Heart right ventricle (tissue), 16 donors: Measurements from ENCODE around the gene TRIM63. TPM values are rescaled to one million over a fixed set of nuclear protein-coding genes. Genes with fewer than 3 reads are reported as not detected.

Experiments
- ATAC-seq, 8 donors: fragments of 200-7000 bp; cut with Tn5 transposase; one replicate each; pipeline ENCODE4 v1.9.1; 2020; ENCODE audit warnings: mild to moderate bottlenecking in 8 of 8, moderate library complexity in 8 of 8, moderate number of reproducible peaks in 1 of 8
- DNase-seq, 2 donors: peaks; one replicate each; pipeline ENCODE4 v3.0.0-alpha.2; 2020
- H3K27ac ChIP-seq, 10 donors: fragments of 200-600 bp; sonication (generic) in 2 of 10; one replicate each; pipeline versions ENCODE4 v1.5.0 to v1.8.0; 2020 to 2022; ENCODE audit warnings: mild to moderate bottlenecking in 3 of 10
- H3K27me3 ChIP-seq, 7 donors: fragments of 200-600 bp; one replicate each; pipeline ENCODE4 v1.8.0; 2021 to 2022; ENCODE audit warnings: mild to moderate bottlenecking in 2 of 7
- H3K36me3 ChIP-seq, 9 donors: fragments of 200-600 bp; sonication (generic) in 1 of 9; one replicate each; pipeline versions ENCODE4 v1.5.0 to v1.8.0; 2020 to 2022; ENCODE audit warnings: mild to moderate bottlenecking in 2 of 9
- H3K4me1 ChIP-seq, 9 donors: fragments of 200-600 bp; sonication (generic) in 1 of 9; one replicate each; pipeline versions ENCODE4 v1.5.0 to v1.8.0; 2020 to 2022; ENCODE audit warnings: mild to moderate bottlenecking in 4 of 9
- H3K4me3 ChIP-seq, 10 donors: fragments of 200-600 bp; sonication (generic) in 2 of 10; one replicate each; pipeline versions ENCODE4 v1.5.0 to v1.8.0; 2020 to 2022; ENCODE audit warnings: mild to moderate bottlenecking in 7 of 10, moderate library complexity in 2 of 10
- H3K9me3 ChIP-seq, 11 donors: fragments of 200-600 bp in 10 of 11; sonication (generic) in 2 of 11; one replicate each; pipeline versions ENCODE4 v1.5.0 to v1.8.0; 2013 to 2022; ENCODE audit warnings: mild to moderate bottlenecking in 2 of 11, control low read depth in 1 of 11, moderate library complexity in 1 of 11
- CTCF ChIP-seq, 9 donors: fragments of 200-600 bp; sonication (generic) in 2 of 9; IDR thresholded peaks; one replicate each; pipeline versions ENCODE4 v1.5.0 to v1.8.0; 2021 to 2022; ENCODE audit warnings: antibody characterized with exemption in 9 of 9, mild to moderate bottlenecking in 5 of 9, moderate library complexity in 1 of 9
- WGBS, 2 donors: extraction: QIAGEN DNeasy Blood & Tissue Kit; methylation state at CpG; one replicate each; pipeline ENCODE4 v1.1.7; 2013; ENCODE audit warnings: inconsistent platforms in 1 of 2; 5-methylcytosine and 5-hydroxymethylcytosine counted together
- intact Hi-C, 10 donors: fragments of 100-400 bp; cut with DNase I; formaldehyde crosslinking; loops; one replicate each; pipeline versions ENCODE4 v1.11.1 to v1.14.2; 2022
- polyA plus RNA-seq, 2 donors: library from polyadenylated mRNA; stranded (reverse); fragments of 200-250 nt; gene quantifications; one replicate each; pipeline ENCODE4 v1.2.3, GENCODE V29; 2013
- total RNA-seq, 10 donors: library from RNA; stranded (reverse); fragmentation: NEBNext Ultra II Directional in 3 of 10; extraction: Animal tissue kit (Norgen Biotek cat#: 25700) in 3 of 10; gene quantifications; one replicate each; pipeline versions ENCODE4 v1.2.1 to v1.2.4, GENCODE V29; 2021 to 2023
- donor health status: Arrhythmogenic right ventricular cardiomyopathy.
- donor health status: ischemic (EF 13 %, LVEDD 7.1; RV severe dilation, severe dysfunction).
- donor health status: healthy with polysubstance abuse.
- donor health status: DM: no; HTN: yes; CAD: no.
- donor health status: DM: no; HTN: no; CAD: no.
- donor health status: ischemic (EF 25% LVEDD 6.9; RV normal size, moderate dysfunction).
- donor health status: ischemic (EF 25% LVEDD 5.7; RV mildly dilated, moderate dysfunction).
- donor health status: healthy.
- donor health status: DM: yes; HTN: yes; CAD: no.
- donor health status: Ischemic cardiomyopathy.
- donor health status: ischemic (EF 35%, LVEDD 5.7; RV mildly dilated, moderate dysfunction).
- donor health status: nonischemic (EF 11% LVEDD 7.7; RV severe dilation, severe dysfunction).
- donor health status: DM: yes; HTN: yes; CAD: no.
- donor health status: PGD.
- donor health status: ischemic (EF 29% LVEDD 5.4; RV normal size, mild dysfunction).
- donor health status: nonischemic (EF 23%, LVEDD 6.1; RV moderate dilation, normal function).

TRIM63 gene
- total and polyA plus RNA-seq, 12 donors: 191 to 415 (median 222) TPM

GRCh38 chr1:26031611-26032220, 35.7 kb downstream of the TRIM63 start:
- Histone ChIP-seq H3K36me3 (peaks cover 0 to 5% (median 0%) of the 10 kb centered on the region in 9 donors), H3K4me1 (peaks cover 7 to 19% (median 14%) of the 10 kb centered on the region in 9 donors), H3K27me3 (peaks cover 0 to 13% (median 0%) of the 10 kb centered on the region in 7 donors), H3K4me3 (no peak overlapping the region), H3K9me3 (no peaks in the 10 kb centered on the region), H3K27ac (no peak overlapping the region)
- intact Hi-C loops: loop anchor here in 1 of 10 donors (10.0 kb wide), 1 partner anchor 113 kb away; no protein-coding TSS in a partner anchor
- no peak for ATAC-seq
- TF ChIP-seq CTCF (IDR thresholded peaks at IDR 0.05): no peak
- DNase-seq: no peak
- WGBS, 2 donors: 68 to 73% methylated on average over 3 of the region's 3 CpGs

GRCh38 chr1:26031196-26031595, 36.2 kb downstream of the TRIM63 start:
- DNase-seq: no peak

GRCh38 chr1:26029864-26030481, 37.5 kb downstream of the TRIM63 start:
- H3K27ac ChIP-seq: no peak overlapping the region
- DNase-seq (no peak), ATAC-seq (no peak)
- WGBS, 2 donors: 84 to 85% methylated on average over 7 of the region's 7 CpGs
- intact Hi-C loops: loop anchor here in 1 of 10 donors (10.0 kb wide), 1 partner anchor 115 kb away; no protein-coding TSS in a partner anchor
- no peaks in the 10 kb centered on the region for H3K9me3 ChIP-seq
- no peak for TF ChIP-seq CTCF (IDR thresholded peaks at IDR 0.05)
- H3K4me3 ChIP-seq: no peak overlapping the region
- H3K36me3 ChIP-seq: peaks cover 0 to 5% (median 0%) of the 10 kb centered on the region in 9 donors
- peaks cover 5 to 14% (median 6%) of the 10 kb centered on the region in 9 donors for H3K4me1 ChIP-seq
- peaks cover 0 to 11% (median 0%) of the 10 kb centered on the region in 7 donors for H3K27me3 ChIP-seq

More at GRCh38 chr1:26031196-26031595, 36.2 kb downstream of the TRIM63 start:
- Histone ChIP-seq H3K4me1 (peaks cover 7 to 14% (median 10%) of the 10 kb centered on the region in 9 donors), H3K27ac (no peak overlapping the region), H3K9me3 (no peaks in the 10 kb centered on the region), H3K4me3 (no peak overlapping the region), H3K36me3 (peaks cover 0 to 5% (median 0%) of the 10 kb centered on the region in 9 donors), H3K27me3 (peaks cover 0 to 11% (median 0%) of the 10 kb centered on the region in 7 donors)
- no peak for ATAC-seq
- no peak for TF ChIP-seq CTCF (IDR thresholded peaks at IDR 0.05)
- intact Hi-C loops: loop anchor here in 1 of 10 donors (10.0 kb wide), 1 partner anchor 114 kb away; no protein-coding TSS in a partner anchor
- WGBS, 2 donors: 87% methylated on average over 4 of the region's 4 CpGs

- no peak for TF ChIP-seq CTCF (IDR thresholded peaks at IDR 0.05)
- intact Hi-C loops: no loop called here
- no peak overlapping the region for H3K27ac ChIP-seq
- H3K4me1 ChIP-seq: peaks cover 0 to 12% (median 4%) of the 10 kb centered on the region in 9 donors
- ATAC-seq: no peak
- H3K4me3 ChIP-seq: no peak overlapping the region
- WGBS, 2 donors: 76 to 77% methylated on average over 15 of the region's 15 CpGs
- peaks cover 0 to 5% (median 0%) of the 10 kb centered on the region in 7 donors for H3K27me3 ChIP-seq
- H3K36me3 ChIP-seq: peaks cover 0 to 5% (median 0%) of the 10 kb centered on the region in 9 donors
- no peak for DNase-seq
- H3K9me3 ChIP-seq: no peaks in the 10 kb centered on the region
These were observed 38.2 kb downstream of the TRIM63 start for GRCh38 chr1:26029054-26029863.
